HG02981 (cell line): ENCODE results near the gene TMEM131.

Experiments
- ATAC-seq: cut with Tn5 transposase; IDR thresholded peaks from one replicate; pipeline ENCODE4 v1.9.1; 2021; ENCODE audit warnings: mild to moderate bottlenecking, moderate library complexity; ENCODE audit not compliant: unreplicated experiment

TMEM131 gene

GRCh38 chr2:97992836-97993825, 2.6 kb downstream of the TMEM131 start:
- ATAC-seq: no peak

- ATAC-seq: no peak
These were observed 4.5 kb downstream of the TMEM131 start for GRCh38 chr2:97991081-97991856.

GRCh38 chr2:97988722-97989121, 7.0 kb downstream of the TMEM131 start:
- no peak for ATAC-seq

GRCh38 chr2:97985998-97986397, 9.8 kb downstream of the TMEM131 start:
- no peak for ATAC-seq

- ATAC-seq: no peak
These were observed 12.1 kb downstream of the TMEM131 start for GRCh38 chr2:97983698-97984097.

GRCh38 chr2:97983134-97983533, 12.6 kb downstream of the TMEM131 start:
- no peak for ATAC-seq

- no peak for ATAC-seq
These were observed 13.1 kb downstream of the TMEM131 start for GRCh38 chr2:97982621-97983020.

- no peak for ATAC-seq
These were observed 13.8 kb downstream of the TMEM131 start for GRCh38 chr2:97981961-97982360.

- no peak for ATAC-seq
These were observed 15.8 kb downstream of the TMEM131 start for GRCh38 chr2:97979904-97980303.

GRCh38 chr2:97974471-97974870, 21.3 kb downstream of the TMEM131 start:
- ATAC-seq: no peak

GRCh38 chr2:97970293-97971060, 25.3 kb downstream of the TMEM131 start:
- ATAC-seq: no peak

- no peak for ATAC-seq
These were observed 26.4 kb downstream of the TMEM131 start for GRCh38 chr2:97969081-97970067.

GRCh38 chr2:97967931-97968627, 27.7 kb downstream of the TMEM131 start:
- no peak for ATAC-seq

GRCh38 chr2:97967216-97967592, 28.5 kb downstream of the TMEM131 start:
- ATAC-seq: peak; percentile 1

- ATAC-seq: peak; percentile 59
These were observed 29.1 kb downstream of the TMEM131 start for GRCh38 chr2:97966545-97967215.

- no peak for ATAC-seq
These were observed 30.6 kb downstream of the TMEM131 start for GRCh38 chr2:97965116-97965515.

- no peak for ATAC-seq
These were observed 31.9 kb downstream of the TMEM131 start for GRCh38 chr2:97963880-97964279.

- ATAC-seq: no peak
These were observed 32.7 kb downstream of the TMEM131 start for GRCh38 chr2:97963079-97963406.

GRCh38 chr2:97961534-97961933, 34.2 kb downstream of the TMEM131 start:
- ATAC-seq: no peak
